HEK293T (cell line): ENCODE measurements around the gene POLR1A.

Source experiments
- ARNT ChIP-seq: fragments of 450-650 bp; IDR thresholded peaks from 2 replicates; pipeline ENCODE4 v1.6.1; 2017; ENCODE audit warnings: mild to moderate bottlenecking
- BHLHE40 ChIP-seq: fragments of 450-650 bp; IDR thresholded peaks from 2 replicates; pipeline ENCODE4 v1.6.1; 2016; ENCODE audit warnings: mild to moderate bottlenecking, moderate library complexity, borderline replicate concordance
- ELF4 ChIP-seq: fragments of 450-650 bp; IDR thresholded peaks from 2 replicates; pipeline ENCODE4 v1.6.1; 2017; ENCODE audit warnings: antibody characterized with exemption
- FOXM1 ChIP-seq: fragments of 450-650 bp; IDR thresholded peaks from 2 replicates; pipeline ENCODE4 v1.6.1; 2017; ENCODE audit warnings: mild to moderate bottlenecking, borderline replicate concordance
- SP1 ChIP-seq: fragments of 450-650 bp; IDR thresholded peaks from 2 replicates; pipeline ENCODE4 v1.6.1; 2017
- SUZ12 ChIP-seq: fragments of 450-650 bp; IDR thresholded peaks from 2 replicates; pipeline ENCODE4 v1.6.1; 2016; ENCODE audit warnings: mild to moderate bottlenecking
- ZNF384 ChIP-seq: fragments of 450-650 bp; IDR thresholded peaks from 2 replicates; pipeline ENCODE4 v1.6.1; 2016

DNA sequence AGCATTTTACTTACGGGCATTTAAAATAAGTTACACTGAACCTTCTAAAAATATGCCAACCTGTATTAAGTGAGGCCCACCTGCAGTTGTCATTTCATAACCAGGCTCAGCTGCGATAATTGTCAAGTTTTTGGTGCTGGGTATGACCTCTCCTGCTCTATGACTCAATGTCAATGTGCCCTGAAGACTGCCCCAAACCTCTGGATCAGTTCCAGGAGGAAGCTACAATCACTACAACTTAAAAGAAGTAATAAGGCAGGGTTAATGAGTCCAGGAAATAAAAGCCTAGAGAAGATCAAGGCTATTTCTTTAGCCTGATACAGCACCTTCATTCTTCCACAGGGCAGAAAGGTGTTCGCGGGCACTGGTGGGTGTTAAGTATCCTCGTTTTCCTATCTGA, 22.9 kb downstream of the POLR1A start:
- TF ChIP-seq FOXM1: no peak
- no peak for TF ChIP-seq SUZ12
- no peak for TF ChIP-seq ARNT
- no peak for TF ChIP-seq ZNF384
- no peak for TF ChIP-seq SP1
- no peak for TF ChIP-seq BHLHE40
- no peak for TF ChIP-seq ELF4
